Measurements from ENCODE around the gene SELENOO.

Gene SELENOO

GRCh38 chr22:50211147-50211546 lies 10.3 kb downstream of the SELENOO start:
- TF ChIP-seq CTCF (IDR thresholded peaks at IDR 0.05) = no peak
- no peak for DNase-seq
- Histone ChIP-seq H3K27me3 (no peaks in the 10 kb centered on the region), H3K4me1 (peaks cover 0 to 7% (median 5%) of the 10 kb centered on the region in 4 donors), H3K9me3 (no peaks in the 10 kb centered on the region), H3K4me3 (no peak overlapping the region), H3K36me3 (peaks cover 41 to 95% (median 73%) of the 10 kb centered on the region in 3 donors), H3K27ac (no peak overlapping the region)
- intact Hi-C loops (cut with DNase I; ENCODE audit: low total_unique reads) = no loop called here

GRCh38 chr22:50213263-50213662 lies 12.5 kb downstream of the SELENOO start:
- Histone ChIP-seq H3K4me1 (peaks cover 0 to 7% (median 3%) of the 10 kb centered on the region in 4 donors), H3K36me3 (peaks cover 62 to 95% (median 78%) of the 10 kb centered on the region in 3 donors), H3K27me3 (no peaks in the 10 kb centered on the region), H3K9me3 (no peaks in the 10 kb centered on the region), H3K4me3 (no peak overlapping the region), H3K27ac (no peak overlapping the region)
- intact Hi-C loops (cut with DNase I; ENCODE audit: low total_unique reads) = no loop called here
- no peak for DNase-seq
- no peak for TF ChIP-seq CTCF (IDR thresholded peaks at IDR 0.05)

GRCh38 chr22:50215297-50216054 lies 14.7 kb downstream of the SELENOO start:
- DNase-seq = no peak
- intact Hi-C loops (cut with DNase I; ENCODE audit: low total_unique reads) = no loop called here
- no peaks in the 10 kb centered on the region for H3K4me1 ChIP-seq

GRCh38 chr22:50216055-50216683 lies 15.4 kb downstream of the SELENOO start:
- Histone ChIP-seq H3K4me3 (no peak overlapping the region), H3K9me3 (no peaks in the 10 kb centered on the region), H3K27ac (no peak overlapping the region), H3K36me3 (peaks cover 77 to 99% (median 87%) of the 10 kb centered on the region in 3 donors), H3K27me3 (no peaks in the 10 kb centered on the region), H3K4me1 (no peaks in the 10 kb centered on the region)
- no peak for TF ChIP-seq CTCF (IDR thresholded peaks at IDR 0.05)
- no peak for DNase-seq
- intact Hi-C loops (cut with DNase I; ENCODE audit: low total_unique reads) = no loop called here

More at GRCh38 chr22:50215297-50216054, 14.7 kb downstream of the SELENOO start:
- Histone ChIP-seq H3K27me3 (no peaks in the 10 kb centered on the region), H3K36me3 (peaks cover 76 to 99% (median 88%) of the 10 kb centered on the region in 3 donors), H3K27ac (no peak overlapping the region), H3K4me3 (no peak overlapping the region), H3K9me3 (no peaks in the 10 kb centered on the region)
- no peak for TF ChIP-seq CTCF (IDR thresholded peaks at IDR 0.05)

- Histone ChIP-seq H3K36me3 (peaks cover 73 to 100% (median 94%) of the 10 kb centered on the region in 3 donors), H3K4me1 (no peaks in the 10 kb centered on the region), H3K4me3 (no peak overlapping the region), H3K27me3 (no peaks in the 10 kb centered on the region), H3K27ac (no peak overlapping the region), H3K9me3 (no peaks in the 10 kb centered on the region)
- no peak for TF ChIP-seq CTCF (IDR thresholded peaks at IDR 0.05)
- intact Hi-C loops (cut with DNase I; ENCODE audit: low total_unique reads) = no loop called here
- no peak for DNase-seq
Measured at GRCh38 chr22:50216684-50217520, 16.1 kb downstream of the SELENOO start.
